COR-L47 (cell line): ENCODE results near the gene PCBP3.
"Not testable (repeated sequence)": the region's sequence is repeated elsewhere in the genome, so short reads cannot be mapped to it uniquely, and the experiment has no call there.

Source experiments
- DNase-seq: peaks from one replicate; lab custom pipeline; 2025; lab: John Stamatoyannopoulos, UW

The PCBP3 gene

DNA sequence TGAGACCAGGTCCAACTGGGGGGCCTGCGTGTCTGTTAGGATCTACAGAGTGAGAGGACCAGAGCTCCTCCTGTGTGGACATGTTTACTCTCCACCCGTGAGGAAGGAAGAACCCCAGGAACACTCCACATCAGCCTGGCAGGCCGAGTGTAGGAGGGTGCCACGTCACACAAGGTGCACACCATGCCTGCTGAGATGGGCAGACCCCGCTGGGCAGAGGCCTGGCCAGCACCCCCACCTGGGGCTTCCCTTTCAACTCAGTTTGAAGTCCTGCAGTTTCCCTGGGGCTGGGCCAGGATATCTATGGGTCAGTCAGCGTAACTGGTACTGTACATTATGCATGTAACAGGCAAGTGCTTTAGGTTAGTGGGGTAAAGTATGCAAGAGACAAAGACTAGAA, 30.1 kb upstream of the PCBP3 start:
- no peak for DNase-seq

DNA sequence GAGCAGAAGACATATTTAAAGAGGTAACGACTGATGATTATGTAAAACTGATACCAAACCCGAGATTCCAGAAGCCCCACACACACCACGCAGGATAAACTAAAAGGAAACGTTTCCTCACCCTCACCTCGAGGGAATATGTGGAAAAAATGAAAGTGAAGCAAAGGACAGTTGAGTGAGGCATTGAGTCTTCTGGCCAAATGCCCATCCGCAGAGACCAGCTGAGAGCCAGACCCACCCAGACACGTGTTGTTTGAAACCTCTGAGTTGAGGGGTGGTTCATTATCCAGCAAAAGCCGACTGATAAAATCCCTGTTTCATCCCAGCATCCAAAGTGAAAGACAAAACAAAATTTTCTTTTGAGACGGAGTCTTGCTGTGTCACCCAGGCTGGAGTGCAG, 29.6 kb upstream of the PCBP3 start:
- no peak for DNase-seq

DNA sequence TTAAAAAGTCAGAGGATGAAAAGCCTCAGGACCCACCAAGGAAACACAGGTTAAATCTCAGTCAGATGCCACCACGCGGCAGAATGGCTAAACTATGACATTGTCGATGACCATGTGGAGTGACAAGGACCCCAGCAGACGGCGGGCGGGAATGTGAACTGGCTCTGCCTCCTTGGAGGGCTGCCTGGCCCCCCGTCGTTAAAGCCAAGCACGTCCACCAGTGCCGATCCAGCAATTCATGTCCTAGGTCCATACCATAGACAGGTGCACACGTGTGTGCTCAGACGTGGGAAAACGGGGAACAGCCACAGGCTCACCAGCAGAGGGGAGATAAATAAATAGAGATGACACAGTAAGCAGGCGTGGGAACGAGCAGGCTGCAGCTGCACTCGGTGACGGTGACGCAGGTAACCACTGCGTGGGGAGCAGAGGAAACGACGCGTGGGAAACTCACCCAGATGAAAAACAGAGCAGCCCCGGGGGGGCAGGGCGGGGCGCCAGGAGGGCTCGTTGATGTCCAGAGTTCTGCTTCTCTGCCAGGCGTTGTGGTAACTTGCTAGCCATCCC, 28.3 kb upstream of the PCBP3 start:
- DNase-seq: no peak

DNA sequence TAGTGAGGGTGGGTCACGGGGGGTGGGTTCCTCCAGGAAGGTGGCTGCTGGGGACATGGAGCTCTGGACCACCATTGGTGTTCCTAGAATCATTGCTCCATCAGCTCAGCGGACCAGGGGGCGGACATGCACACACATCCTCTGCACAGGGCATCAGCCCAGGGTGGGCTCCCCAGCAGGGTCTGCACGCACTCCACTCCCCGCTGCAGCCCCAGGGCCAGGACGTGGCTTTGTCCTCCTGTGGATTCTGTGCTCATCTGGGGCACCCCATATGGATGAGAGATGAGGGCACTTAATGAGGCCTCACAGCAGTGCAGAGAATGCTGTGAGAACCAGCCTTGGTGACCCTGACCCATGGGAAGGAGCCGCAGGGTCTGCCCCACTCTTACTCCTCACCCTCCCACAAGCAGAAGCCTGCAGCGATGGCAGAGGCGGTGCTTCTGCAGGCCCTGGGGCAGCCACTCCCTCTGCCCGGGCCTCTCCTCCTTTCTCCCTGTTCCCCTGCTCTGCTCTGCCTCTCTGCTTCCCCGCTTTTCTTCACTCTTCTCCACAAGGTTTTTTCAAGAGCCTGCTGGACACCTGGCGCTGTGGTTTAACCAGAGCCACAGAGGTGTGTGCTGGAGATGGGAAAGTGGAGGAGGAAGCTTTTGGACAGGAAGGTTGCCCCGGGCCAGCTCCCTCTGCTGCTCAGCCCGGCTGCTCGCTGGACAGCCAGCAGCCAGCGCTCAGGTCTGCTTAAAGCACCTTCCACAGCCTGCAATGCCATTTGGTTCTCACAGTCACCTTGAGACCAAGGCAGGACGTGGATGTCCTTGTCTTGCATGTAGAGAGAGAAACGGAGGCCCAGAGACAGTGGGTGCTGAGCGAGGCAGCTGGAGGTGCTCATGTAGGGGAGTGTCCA, 26.3 kb upstream of the PCBP3 start:
- no peak for DNase-seq

DNA sequence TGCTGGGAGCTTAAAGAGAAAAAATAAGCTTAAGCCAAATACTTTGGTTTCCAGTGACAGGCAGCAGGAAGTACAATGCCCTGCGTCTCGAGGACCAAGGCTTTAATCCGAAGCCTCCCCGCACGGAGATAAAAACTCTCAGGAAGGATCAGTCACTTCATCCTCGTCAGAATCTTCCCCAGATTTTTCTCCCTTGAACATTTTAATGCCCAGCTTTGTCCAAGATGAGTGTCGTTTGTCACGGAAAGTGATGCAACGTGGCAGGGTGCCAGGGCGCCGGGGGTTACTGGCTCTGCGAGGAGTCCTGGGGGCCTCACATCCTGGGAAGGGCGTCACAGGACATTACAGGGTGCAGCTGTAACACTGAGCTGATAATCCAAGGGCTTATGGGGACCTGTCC, 25.2 kb upstream of the PCBP3 start:
- no peak for DNase-seq

DNA sequence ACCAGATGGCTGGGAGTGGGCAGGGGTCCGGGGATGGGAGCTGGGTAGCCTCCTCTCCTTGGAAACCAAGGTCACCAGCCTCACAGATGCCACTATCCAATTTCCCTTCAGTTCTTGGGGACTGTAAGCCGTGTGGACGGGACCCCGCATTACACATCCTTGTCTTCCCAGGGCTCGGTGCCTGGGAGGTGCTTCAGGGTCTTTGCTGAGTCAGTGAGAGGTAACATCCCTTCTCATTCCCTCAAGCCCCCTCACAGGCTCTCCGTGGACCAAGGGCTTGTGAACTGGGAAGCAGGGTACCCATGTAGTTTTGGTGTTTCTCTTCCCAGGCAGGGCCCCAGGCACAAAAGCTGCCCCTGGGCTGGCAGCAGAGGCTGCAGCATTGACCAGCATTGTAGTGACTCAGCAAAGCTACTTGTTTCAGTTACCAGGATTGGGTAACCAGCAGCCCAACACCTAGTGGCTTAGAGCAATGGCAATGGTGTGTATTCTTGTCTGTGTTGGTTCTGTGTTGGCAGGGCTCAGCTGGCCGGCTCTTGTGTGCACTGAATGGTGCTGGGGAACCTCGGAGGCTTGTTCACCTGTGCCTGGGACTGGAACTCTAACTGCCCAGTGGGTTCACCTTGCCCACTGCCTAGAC, 24.6 kb upstream of the PCBP3 start:
- DNase-seq: no peak

DNA sequence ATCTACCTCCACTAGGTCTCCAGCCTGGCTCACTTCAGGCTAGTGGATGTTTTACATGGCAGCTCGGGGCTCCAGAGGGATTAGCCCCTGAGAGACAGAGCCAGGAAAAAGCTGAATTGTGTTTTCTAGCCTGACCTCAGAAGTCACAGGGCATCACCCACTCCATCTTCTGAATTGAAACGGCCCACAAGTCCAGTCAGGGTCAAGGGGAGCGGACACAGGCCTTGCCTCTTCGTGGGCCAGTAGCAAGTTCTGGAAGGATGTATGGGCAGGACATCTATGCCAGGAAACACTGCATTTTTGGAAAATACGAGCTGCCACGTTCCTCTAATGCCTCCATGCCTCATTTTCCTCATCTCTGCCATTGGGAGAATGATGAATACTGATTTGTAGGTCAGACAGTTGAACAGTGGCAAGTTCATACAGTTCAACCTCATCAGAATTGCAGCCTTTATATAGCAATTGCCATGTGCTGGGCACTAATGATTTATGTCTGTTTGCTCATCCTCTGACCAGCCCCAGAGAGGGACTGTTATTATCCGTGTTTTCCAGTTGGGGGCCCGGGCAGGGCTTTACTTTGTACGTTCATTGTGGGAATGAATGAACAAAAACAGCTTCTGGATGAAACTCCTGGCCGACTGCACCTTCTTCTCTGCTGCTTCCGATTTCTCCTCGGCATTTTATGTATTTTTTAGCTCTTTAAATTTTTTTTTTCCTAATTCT, 23.2 kb upstream of the PCBP3 start:
- no peak for DNase-seq

DNA sequence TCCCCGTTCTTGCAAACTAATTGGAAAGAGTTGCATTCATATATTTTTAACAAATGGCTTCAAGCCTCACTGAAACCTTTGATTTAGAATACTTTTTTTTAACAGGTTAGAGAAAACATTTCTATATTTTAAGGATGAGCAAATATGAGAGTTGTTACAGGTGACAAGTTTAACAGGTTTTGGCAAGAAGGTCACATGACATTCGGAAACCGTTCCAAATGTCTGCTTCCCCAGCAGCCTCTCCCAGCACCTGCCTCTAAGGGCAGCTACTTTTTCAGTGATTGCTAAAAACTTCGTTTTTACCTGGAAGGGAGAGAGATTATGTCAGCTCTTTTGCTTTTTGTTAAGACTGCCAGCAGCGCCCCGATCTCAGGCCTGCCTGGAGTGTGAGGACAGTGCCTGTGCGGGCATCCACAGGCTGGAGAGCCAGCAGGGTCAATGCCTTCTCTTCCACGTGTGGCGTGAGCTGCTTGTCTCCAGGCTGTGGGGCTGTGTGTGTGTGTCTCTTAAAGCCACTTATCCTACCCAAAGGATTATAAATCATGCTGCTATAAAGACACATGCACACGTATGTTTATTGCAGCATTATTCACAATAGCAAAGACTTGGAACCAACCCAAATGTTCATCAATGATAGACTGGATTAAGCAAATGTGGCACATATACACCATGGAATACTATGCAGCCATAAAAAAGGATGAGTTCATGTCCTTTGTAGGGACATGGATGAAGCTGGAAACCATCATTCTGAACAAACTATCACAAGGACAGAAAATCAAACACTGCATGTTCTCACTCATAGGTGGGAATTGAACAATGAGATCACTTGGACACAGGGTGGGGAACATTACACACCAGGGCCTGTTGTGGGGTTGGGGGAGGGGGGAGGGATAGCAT, 21.8 kb upstream of the PCBP3 start:
- DNase-seq: not testable (repeated sequence)

DNA sequence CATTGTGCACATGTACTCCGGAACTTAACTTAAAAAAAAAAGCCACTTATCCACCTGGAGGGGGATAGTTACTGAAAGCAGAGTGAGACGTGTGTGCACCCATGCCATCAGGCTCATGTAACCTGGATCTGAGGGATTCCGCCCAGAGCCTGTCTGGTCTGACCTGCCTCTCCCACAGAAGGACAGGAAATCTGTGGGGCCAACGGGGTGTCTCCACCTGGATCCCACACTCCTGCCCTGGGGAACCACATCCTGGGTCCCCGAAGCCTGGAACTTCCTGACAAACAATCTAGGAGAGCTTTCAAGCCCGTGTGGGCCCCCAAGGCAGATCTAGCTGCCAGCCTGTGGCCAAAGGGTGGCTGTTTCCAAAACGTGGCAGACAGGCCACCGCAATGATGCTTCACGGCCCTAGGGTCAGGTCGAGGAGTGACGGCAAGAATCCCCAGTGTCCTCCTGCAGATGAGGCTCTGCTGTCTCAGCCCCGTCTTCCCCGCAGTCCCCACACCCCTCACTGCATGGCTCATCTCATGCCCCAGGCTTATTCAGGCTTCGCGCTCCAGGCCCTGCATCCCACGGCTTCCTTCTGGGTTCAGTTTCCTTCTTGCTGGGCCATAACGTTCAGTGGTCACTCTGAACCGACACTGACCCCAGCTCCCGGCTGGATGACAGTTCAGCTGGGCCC, 21.0 kb upstream of the PCBP3 start:
- no peak for DNase-seq

DNA sequence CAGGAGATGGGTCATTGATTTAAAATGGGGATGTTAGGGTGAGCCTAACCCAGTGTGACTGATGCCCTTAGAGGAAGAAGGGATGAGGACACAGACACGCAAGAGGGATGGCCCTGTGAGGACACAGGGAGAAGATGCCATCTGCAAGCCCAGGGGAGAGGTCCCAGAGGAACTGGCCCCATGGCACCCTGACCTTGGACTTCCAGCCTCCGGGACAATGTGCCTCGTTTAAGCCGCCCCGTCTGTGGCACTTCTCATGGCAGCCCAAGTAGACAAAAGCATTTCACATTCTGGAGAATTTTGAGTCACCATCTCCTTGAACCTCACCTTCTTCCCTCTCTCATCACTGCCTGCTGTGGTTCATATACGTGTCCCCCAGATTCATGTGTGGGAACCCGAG, 20.1 kb upstream of the PCBP3 start:
- no peak for DNase-seq

DNA sequence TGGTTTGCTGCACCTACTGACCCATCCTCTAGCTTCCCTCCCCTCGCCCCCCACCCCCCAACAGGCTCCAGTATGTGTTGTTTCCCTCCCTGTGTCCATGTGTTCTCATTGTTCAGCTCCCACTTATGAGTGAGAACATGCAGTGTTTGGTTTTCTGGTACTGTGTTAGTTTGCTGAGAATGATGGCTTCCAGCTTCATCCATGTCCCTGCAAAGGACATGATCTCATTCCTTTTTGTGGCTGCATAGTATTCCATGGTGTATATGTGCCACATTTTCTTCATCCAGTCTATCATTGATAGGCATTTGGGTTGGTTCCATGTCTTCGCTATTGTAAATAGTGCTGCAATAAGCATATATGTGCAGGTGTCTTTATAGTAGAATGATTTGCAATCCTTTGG, 17.4 kb upstream of the PCBP3 start:
- DNase-seq: not testable (repeated sequence)

DNA sequence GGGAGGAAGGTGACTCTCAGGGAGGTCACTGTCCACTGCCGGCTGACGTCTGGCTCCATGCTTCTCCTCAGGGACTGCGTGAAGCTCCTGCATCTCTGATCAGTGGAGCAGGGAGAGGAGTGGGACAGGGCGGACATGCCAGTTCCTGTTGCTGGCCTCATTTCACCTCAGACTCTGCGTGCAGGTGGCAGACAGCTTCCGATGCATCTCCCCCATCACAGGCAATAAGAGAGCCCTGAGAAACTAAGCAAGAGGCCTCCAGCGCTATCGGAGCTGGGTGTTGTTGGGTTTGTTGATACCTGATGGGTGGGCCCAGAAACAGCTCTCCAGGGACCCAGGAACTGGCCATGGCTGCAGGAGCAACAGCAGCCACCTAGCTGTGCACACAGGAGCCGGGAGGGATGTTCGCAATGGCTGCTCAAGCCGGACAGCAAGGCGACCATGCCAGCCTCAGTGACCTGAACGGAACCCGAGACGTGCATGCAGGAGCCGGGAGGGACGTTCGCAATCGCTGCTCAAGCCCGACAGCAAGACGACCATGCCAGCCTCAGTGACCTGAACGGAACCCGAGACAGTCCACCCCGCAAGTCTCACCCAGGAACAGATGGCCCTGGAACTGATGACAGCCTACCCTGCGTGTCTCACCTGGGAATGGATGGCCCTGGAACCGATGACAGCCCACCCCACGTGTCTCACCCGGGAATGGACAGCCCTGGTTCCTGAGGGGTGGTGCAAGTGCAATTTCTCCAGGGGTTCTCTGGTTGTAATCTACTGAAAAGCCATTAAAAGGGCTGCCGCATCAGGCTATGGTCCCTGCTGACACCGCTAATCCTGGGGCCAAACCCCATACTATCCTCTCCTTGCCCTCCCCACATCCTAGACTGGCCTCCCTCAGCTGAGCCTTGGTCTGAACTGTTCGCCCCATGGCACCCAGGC, 14.2 kb upstream of the PCBP3 start:
- no peak for DNase-seq

DNA sequence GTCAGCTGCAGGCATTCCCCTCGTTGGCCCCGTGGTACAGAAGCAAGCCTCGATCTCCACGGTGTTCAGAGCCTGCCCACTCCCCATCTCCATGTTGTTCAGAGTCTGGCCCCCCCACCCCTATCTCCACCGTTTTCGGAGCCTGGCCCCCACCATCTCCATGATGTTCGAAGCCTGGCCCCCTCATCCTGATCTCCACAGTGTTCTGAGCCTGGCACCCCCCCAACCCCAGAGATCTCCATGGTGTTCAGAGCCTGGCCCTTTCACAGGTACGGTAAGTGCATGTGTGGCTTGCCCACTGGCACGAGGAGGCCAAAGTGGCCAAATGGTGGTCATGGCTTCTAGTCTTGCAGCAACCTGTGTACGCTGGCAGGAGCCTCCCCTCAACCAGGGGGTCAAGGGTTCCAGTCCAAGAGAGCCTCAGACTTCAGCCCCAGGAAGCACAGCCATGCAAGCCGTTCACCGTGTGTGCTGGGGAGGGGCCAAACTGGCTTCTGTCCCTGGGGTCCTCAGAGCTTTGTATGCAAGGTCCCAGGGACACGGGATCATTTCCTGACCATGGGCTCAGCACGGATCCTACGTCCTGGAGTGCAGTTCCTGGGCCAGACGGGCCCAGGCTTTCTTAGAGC, 13.3 kb upstream of the PCBP3 start:
- no peak for DNase-seq

DNA sequence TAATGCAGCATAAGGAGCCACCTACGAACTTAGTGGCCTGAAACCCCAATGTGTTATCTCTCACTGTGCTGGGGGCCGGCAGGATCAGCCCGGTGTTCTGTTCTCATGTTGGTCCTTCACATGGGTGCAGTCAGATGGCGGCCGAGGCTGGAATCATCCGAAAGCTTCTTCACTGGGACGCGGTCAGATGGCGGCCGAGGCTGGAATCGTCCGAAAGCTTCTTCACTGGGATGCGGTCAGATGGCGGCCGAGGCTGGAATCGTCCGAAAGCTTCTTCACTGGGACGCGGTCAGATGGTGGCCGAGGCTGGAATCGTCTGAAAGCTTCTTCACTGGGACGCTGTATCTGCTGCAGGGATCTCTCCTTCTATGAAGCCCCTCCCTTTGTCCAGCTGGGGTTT, 12.6 kb upstream of the PCBP3 start:
- no peak for DNase-seq

DNA sequence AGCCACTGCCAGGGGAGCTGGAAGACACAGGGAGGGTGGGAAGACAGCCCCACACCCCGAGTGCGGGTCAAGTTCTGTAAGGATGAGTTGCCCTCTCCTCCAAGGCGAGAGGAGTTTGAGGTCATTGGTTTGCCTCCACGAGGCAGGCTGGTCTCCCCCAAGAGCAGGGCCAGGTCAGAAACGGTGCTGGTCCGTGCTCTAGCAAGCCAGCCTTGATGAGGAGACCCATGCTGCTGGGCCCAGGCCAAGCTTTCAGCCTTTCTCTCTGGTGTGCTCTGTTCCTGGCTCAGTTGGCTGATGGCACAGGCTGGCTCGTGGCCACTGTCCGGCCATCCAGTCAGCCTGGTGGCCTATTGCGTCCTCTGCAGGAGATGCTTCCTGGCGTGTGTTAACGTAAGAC, 12.0 kb upstream of the PCBP3 start:
- no peak for DNase-seq

DNA sequence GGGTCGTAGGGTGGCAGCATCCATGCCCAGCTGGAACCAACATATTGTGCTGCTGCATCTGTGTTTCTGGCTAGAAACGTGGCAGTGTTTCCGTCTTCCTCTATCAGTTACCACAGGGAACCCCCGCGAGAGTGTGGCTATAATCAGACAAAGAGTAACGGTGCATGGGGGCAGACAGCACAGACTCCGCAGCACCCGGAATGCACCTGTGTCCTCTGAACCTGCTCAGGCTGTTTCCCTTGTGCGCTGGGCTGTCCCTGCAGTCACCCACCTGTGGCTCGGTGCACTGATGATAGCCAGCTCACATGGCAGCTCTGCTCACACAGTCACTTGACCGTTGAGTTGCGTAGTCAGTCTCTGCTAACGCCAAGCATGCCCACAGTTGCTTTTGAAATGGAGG, 11.4 kb upstream of the PCBP3 start:
- DNase-seq: no peak

DNA sequence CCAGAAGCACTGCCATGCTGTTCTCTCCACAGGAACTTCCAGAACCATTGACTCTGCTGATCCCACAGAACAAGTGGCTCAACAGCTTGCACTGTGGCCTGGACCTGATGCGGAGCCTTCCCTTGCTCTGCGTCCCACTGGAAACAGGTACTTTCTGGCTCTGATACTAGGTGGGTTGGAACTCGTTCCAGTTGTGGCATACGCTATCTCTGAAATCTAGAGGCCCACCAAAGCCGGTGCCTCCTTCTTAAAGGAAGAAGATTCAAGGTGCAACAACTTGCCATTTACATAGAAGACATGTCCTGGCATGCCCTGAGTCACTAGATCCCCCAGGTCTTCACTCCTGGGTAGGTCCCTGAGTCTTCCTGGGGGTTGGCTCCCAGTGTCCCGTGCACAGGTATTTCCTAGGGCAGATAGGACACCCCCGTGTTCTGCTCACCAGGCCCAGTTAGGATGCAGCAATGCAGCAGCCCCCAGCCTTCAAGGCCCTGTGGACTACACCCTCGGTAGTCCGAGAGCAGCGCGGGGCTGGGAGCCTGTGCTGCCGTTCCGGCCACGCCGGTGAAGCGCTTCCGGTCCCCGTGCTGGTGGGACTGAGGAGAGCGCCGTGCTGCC, 10.8 kb upstream of the PCBP3 start:
- DNase-seq: no peak

DNA sequence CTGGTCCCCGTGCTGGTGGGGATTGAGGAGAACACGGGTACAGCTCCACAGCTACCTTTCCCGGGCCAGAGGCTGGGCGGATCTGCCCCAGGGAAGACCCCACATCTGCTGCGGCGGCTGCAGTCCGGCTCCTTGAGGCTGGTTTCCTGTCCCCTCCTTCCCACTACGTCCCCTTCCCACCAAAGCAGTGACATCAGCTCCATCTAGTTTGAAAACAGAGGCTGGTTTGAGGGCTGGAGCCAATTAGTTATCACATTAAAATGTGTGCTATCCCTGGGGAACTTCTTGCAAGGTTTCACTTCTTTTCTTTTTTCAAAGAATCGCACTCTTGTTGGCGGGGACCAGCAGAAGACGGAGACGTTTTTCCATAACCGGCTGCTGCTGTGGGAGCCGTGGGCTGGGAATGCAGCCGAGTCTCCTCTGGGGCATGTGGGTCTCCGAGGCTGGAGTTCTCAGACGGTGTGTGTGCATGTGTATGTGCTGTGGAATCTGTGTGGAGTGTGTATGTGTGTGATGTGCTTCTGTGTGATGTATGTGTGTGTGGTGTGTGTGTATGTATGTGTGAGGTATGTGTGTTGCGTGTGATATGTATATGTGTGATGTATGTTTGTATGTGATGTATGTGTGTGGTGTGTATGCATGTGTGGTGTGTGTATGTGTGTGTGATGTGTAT, 8.9 kb upstream of the PCBP3 start:
- no peak for DNase-seq
